Right lobe of liver (tissue), 4 donors: ENCODE measurements around the gene ADGRL3.

Experiments
- POLR2A ChIP-seq: fragments of 450-650 bp; IDR thresholded peaks from one replicate; pipeline ENCODE4 v1.6.1; 2017; ENCODE audit warnings: antibody characterized with exemption, mild to moderate bottlenecking
- TF ChIP-seq, protein P1 (sequence below), 4 donors: fragments of 200-600 bp in 3 of 4; fragments of 450-650 bp in 1 of 4; IDR thresholded peaks; one replicate each; pipeline versions ENCODE4 v1.5.1 to v1.8.0; 2016 to 2022; ENCODE audit warnings: antibody characterized with exemption in 4 of 4, mild to moderate bottlenecking in 2 of 4
- donor health status: DM: no; HTN: no; CAD: no.
- donor health status: DM: no; HTN: no; CAD: no.
- donor health status: DM: no; HTN: yes; CAD: no.

DNA sequence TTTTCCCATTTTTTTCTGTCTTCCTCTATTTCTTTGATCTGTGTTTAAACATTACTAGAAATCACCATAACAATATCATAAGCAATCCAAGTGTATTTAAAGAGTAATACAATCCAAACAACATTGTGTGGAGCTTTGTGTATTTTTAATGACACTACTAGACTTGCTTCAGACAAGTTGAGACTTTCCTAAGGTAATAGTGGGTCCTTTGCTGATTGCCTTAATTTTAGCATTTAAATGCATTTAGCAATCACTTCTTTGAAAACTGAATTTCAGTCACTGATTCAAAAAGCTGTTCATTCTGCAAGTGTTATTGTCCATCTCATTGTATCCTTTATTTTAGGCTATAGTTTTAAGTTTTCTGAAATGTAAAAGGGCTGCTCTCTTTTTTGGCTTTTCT lies 804.8 kb downstream of the ADGRL3 start:
- TF ChIP-seq, protein P1, sequence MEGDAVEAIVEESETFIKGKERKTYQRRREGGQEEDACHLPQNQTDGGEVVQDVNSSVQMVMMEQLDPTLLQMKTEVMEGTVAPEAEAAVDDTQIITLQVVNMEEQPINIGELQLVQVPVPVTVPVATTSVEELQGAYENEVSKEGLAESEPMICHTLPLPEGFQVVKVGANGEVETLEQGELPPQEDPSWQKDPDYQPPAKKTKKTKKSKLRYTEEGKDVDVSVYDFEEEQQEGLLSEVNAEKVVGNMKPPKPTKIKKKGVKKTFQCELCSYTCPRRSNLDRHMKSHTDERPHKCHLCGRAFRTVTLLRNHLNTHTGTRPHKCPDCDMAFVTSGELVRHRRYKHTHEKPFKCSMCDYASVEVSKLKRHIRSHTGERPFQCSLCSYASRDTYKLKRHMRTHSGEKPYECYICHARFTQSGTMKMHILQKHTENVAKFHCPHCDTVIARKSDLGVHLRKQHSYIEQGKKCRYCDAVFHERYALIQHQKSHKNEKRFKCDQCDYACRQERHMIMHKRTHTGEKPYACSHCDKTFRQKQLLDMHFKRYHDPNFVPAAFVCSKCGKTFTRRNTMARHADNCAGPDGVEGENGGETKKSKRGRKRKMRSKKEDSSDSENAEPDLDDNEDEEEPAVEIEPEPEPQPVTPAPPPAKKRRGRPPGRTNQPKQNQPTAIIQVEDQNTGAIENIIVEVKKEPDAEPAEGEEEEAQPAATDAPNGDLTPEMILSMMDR (IDR thresholded peaks at IDR 0.05): no peak
- TF ChIP-seq POLR2A: no peak
